CD14-positive monocyte (primary cell): ENCODE results near the gene CLEC14A. TPM values are rescaled to one million over a fixed set of nuclear protein-coding genes. Genes with fewer than 3 reads are reported as not detected.

ENCODE experiments used
- DNase-seq, 3 donors: peaks; one replicate each; pipeline ENCODE4 v3.0.0-alpha.2; 2011 to 2022
- H2AFZ ChIP-seq: 2 replicates; pipeline ENCODE4 v1.6.0; 2012; ENCODE audit warnings: mild to moderate bottlenecking, low read depth, low read length, inconsistent platforms; ENCODE audit not compliant: insufficient read depth, poor library complexity, severe bottlenecking
- H3K27ac ChIP-seq, 2 donors: 1 replicate in 1 of 2; 2 replicates in 1 of 2; pipeline ENCODE4 v1.5.1; 2012 to 2013; ENCODE audit warnings: low read length in 2 of 2, control low read depth in 1 of 2, inconsistent platforms in 1 of 2, low read depth in 1 of 2, mild to moderate bottlenecking in 1 of 2
- H3K27me3 ChIP-seq, 2 donors: one replicate each; pipeline versions ENCODE4 v1.6.0 to v1.6.1; 2011 to 2013; ENCODE audit warnings: low read length in 2 of 2; ENCODE audit not compliant: control insufficient read depth in 2 of 2, insufficient read depth in 2 of 2
- H3K36me3 ChIP-seq, 2 donors: replicated peaks in 1 of 2; 1 replicate in 1 of 2; 2 replicates in 1 of 2; pipeline versions ENCODE4 v1.5.1 to v1.6.1; 2012 to 2013; ENCODE audit warnings: low read length in 2 of 2, control low read depth in 1 of 2, inconsistent platforms in 1 of 2, mild to moderate bottlenecking in 1 of 2; ENCODE audit not compliant: insufficient read depth in 2 of 2, control insufficient read depth in 1 of 2
- H3K4me1 ChIP-seq, 2 donors: 1 replicate in 1 of 2; 2 replicates in 1 of 2; pipeline versions ENCODE4 v1.5.1 to v1.6.1; 2012 to 2013; ENCODE audit warnings: low read length in 2 of 2, control low read depth in 1 of 2, inconsistent platforms in 1 of 2, mild to moderate bottlenecking in 1 of 2, moderate library complexity in 1 of 2; ENCODE audit not compliant: insufficient read depth in 2 of 2, control insufficient read depth in 1 of 2
- H3K4me2 ChIP-seq: replicated peaks from 2 replicates; pipeline ENCODE3; 2012; ENCODE audit warnings: low read length, moderate library complexity, mild to moderate bottlenecking; ENCODE audit not compliant: poor library complexity, severe bottlenecking; ENCODE audit errors: extremely low read depth
- H3K4me3 ChIP-seq, 3 experiments: fragments of 200-600 bp in 1 of 3; sonication (generic) in 1 of 3; replicated peaks in 1 of 3; 1 replicate in 2 of 3; 2 replicates in 1 of 3; pipeline ENCODE4 v1.5.1; 2011 to 2013; ENCODE audit warnings: low read length in 3 of 3, mild to moderate bottlenecking in 3 of 3, control low read depth in 2 of 3, low read depth in 2 of 3, inconsistent platforms in 1 of 3, moderate library complexity in 1 of 3
- H3K79me2 ChIP-seq: 2 replicates; pipeline ENCODE4 v1.6.0; 2012; ENCODE audit warnings: mild to moderate bottlenecking, control low read depth, inconsistent platforms, low read length, moderate library complexity; ENCODE audit not compliant: insufficient read depth
- H3K9ac ChIP-seq: 2 replicates; pipeline ENCODE4 v1.6.0; 2017; ENCODE audit warnings: low read length, mild to moderate bottlenecking; ENCODE audit not compliant: insufficient read depth, poor library complexity, severe bottlenecking
- H3K9me3 ChIP-seq, 2 donors: replicated peaks in 1 of 2; 1 replicate in 1 of 2; 2 replicates in 1 of 2; pipeline versions ENCODE4 v1.5.1 to v1.6.1; 2012 to 2013; ENCODE audit warnings: low read length in 2 of 2, control low read depth in 1 of 2; ENCODE audit not compliant: control insufficient read depth in 1 of 2, insufficient read depth in 1 of 2
- H4K20me1 ChIP-seq: 2 replicates; pipeline ENCODE4 v1.6.0; 2012; ENCODE audit warnings: mild to moderate bottlenecking, low read length, control low read depth, moderate library complexity; ENCODE audit not compliant: insufficient read depth
- H3K27ac Mint-ChIP-seq, 7 donors: one replicate each; pipeline ENCODE4 v1.8.0; 2020; ENCODE audit warnings: mild to moderate bottlenecking in 7 of 7, mixed read lengths in 7 of 7, moderate library complexity in 6 of 7, inconsistent platforms in 2 of 7
- H3K27me3 Mint-ChIP-seq, 3 donors: one replicate each; pipeline ENCODE4 v1.8.0; 2021 to 2022; ENCODE audit warnings: low read depth in 3 of 3, mild to moderate bottlenecking in 3 of 3, mixed read lengths in 3 of 3, moderate library complexity in 3 of 3, inconsistent platforms in 1 of 3
- H3K36me3 Mint-ChIP-seq, 2 donors: one replicate each; pipeline ENCODE4 v1.8.0; 2020; ENCODE audit warnings: mixed read lengths in 2 of 2, inconsistent platforms in 1 of 2, mild to moderate bottlenecking in 1 of 2
- H3K4me1 Mint-ChIP-seq: one replicate; pipeline ENCODE4 v1.8.0; 2020; ENCODE audit warnings: mild to moderate bottlenecking, mixed read lengths
- H3K4me3 Mint-ChIP-seq, 2 donors: one replicate each; pipeline ENCODE4 v1.8.0; 2020; ENCODE audit warnings: mild to moderate bottlenecking in 2 of 2, mixed read lengths in 2 of 2, moderate library complexity in 1 of 2
- H3K9me3 Mint-ChIP-seq, 7 donors: one replicate each; pipeline ENCODE4 v1.8.0; 2020 to 2022; ENCODE audit warnings: mixed read lengths in 7 of 7, mild to moderate bottlenecking in 6 of 7, moderate library complexity in 6 of 7, inconsistent platforms in 2 of 7
- WGBS: methylation state at CpG from one replicate; pipeline ENCODE4 v1.1.5; 2013; ENCODE audit warnings: missing lambda C conversion rate; ENCODE audit not compliant: insufficient coverage; 5-methylcytosine and 5-hydroxymethylcytosine counted together
- intact Hi-C, 2 donors: fragments of 100-400 bp; cut with micrococcal nuclease; formaldehyde crosslinking; loops; one replicate each; pipeline versions ENCODE4 v1.15.0 to v1.15.1; 2023
- polyA plus RNA-seq, 3 donors: library from polyadenylated mRNA; depleted of rRNA in 1 of 3; unstranded in 2 of 3; stranded (reverse) in 1 of 3; fragments of 300-500 nt in 2 of 3; fragments of >200 nt in 1 of 3; fragmentation: Illumina TruSeq in 2 of 3; gene quantifications; 1 replicate in 2 of 3; 2 replicates in 1 of 3; pipeline ENCODE4 v1.2.3, GENCODE V29; 2012 to 2021
- TF ChIP-seq, protein P1 (sequence below): fragments of 200-600 bp; IDR thresholded peaks from one replicate; pipeline ENCODE4 v1.8.0; 2022; ENCODE audit warnings: antibody characterized with exemption, mild to moderate bottlenecking

CLEC14A gene
- polyA plus RNA-seq, 3 donors = not detected

- no CpG with 5 or more reads among the region's 4 CpGs for WGBS
- no peak overlapping the region for H3K4me3 Mint-ChIP-seq
- H3K27me3 Mint-ChIP-seq = peaks cover 32 to 41% (median 39%) of the 10 kb centered on the region in 3 donors
These were observed 3.7 kb downstream of the CLEC14A start for GRCh38 chr14:38252066-38252710.

GRCh38 chr14:38250331-38250730, 5.6 kb downstream of the CLEC14A start:
- DNase-seq = no peak
- no peaks in the 10 kb centered on the region for H4K20me1 ChIP-seq
- H3K4me3 Mint-ChIP-seq = no peak overlapping the region
- peaks cover 0 to 12% of the 10 kb centered on the region in 2 donors for H3K9me3 ChIP-seq
- H3K4me1 Mint-ChIP-seq = no peaks in the 10 kb centered on the region
- no peaks in the 10 kb centered on the region for H3K36me3 ChIP-seq
- peaks cover 18 to 27% (median 23%) of the 10 kb centered on the region in 3 donors for H3K27me3 Mint-ChIP-seq
- H3K9ac ChIP-seq = no peak overlapping the region
- peaks cover 0 to 8% (median 2%) of the 10 kb centered on the region in 7 donors for H3K9me3 Mint-ChIP-seq
- intact Hi-C loops = no loop called here
- H3K27ac Mint-ChIP-seq = no peak overlapping the region
- no peak overlapping the region for H2AFZ ChIP-seq
- no peaks in the 10 kb centered on the region for H3K36me3 Mint-ChIP-seq
- TF ChIP-seq, protein P1, sequence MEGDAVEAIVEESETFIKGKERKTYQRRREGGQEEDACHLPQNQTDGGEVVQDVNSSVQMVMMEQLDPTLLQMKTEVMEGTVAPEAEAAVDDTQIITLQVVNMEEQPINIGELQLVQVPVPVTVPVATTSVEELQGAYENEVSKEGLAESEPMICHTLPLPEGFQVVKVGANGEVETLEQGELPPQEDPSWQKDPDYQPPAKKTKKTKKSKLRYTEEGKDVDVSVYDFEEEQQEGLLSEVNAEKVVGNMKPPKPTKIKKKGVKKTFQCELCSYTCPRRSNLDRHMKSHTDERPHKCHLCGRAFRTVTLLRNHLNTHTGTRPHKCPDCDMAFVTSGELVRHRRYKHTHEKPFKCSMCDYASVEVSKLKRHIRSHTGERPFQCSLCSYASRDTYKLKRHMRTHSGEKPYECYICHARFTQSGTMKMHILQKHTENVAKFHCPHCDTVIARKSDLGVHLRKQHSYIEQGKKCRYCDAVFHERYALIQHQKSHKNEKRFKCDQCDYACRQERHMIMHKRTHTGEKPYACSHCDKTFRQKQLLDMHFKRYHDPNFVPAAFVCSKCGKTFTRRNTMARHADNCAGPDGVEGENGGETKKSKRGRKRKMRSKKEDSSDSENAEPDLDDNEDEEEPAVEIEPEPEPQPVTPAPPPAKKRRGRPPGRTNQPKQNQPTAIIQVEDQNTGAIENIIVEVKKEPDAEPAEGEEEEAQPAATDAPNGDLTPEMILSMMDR = no peak
- no peaks in the 10 kb centered on the region for H3K79me2 ChIP-seq
- no peak overlapping the region for H3K27ac ChIP-seq
- H3K27me3 ChIP-seq = peaks cover 17 to 21% of the 10 kb centered on the region in 2 donors
- no peak overlapping the region for H3K4me2 ChIP-seq
- H3K4me1 ChIP-seq = peaks cover 0 to 4% of the 10 kb centered on the region in 2 donors
- no peak overlapping the region for H3K4me3 ChIP-seq

More at GRCh38 chr14:38252066-38252710, 3.7 kb downstream of the CLEC14A start:
- Histone ChIP-seq H3K36me3 (no peaks in the 10 kb centered on the region), H3K9ac (no peak overlapping the region), H4K20me1 (no peaks in the 10 kb centered on the region), H3K4me3 (no peak overlapping the region), H3K27me3 (peaks cover 28 to 37% of the 10 kb centered on the region in 2 donors), H2AFZ (no peak overlapping the region), H3K79me2 (no peaks in the 10 kb centered on the region), H3K4me2 (no peak overlapping the region), H3K27ac (no peak overlapping the region), H3K4me1 (peaks cover 4 to 5% of the 10 kb centered on the region in 2 donors), H3K9me3 (peaks cover 0 to 22% of the 10 kb centered on the region in 2 donors)
- H3K9me3 Mint-ChIP-seq = peaks cover 0 to 14% (median 3%) of the 10 kb centered on the region in 7 donors
- intact Hi-C loops = no loop called here
- TF ChIP-seq, protein P1 = no peak
- H3K36me3 Mint-ChIP-seq = no peaks in the 10 kb centered on the region
- no peak for DNase-seq
- H3K27ac Mint-ChIP-seq = peak overlapping the region in 1 of 7 donors; percentile 5
- peaks cover 6% of the 10 kb centered on the region for H3K4me1 Mint-ChIP-seq
